NCI-H446 treated with DMSO at 0.1 percent for 48 hours (cell line): Measurements from ENCODE around the gene SOWAHC.
"Not testable (repeated sequence)": the region's sequence is repeated elsewhere in the genome, so short reads cannot be mapped to it uniquely, and the experiment has no call there.

Source experiments
- DNase-seq: peaks from one replicate; lab custom pipeline; 2025; lab: John Stamatoyannopoulos, UW

SOWAHC gene

GRCh38 chr2:109616184-109616583 is 2.0 kb downstream of the SOWAHC start:
- DNase-seq, result no peak

DNA sequence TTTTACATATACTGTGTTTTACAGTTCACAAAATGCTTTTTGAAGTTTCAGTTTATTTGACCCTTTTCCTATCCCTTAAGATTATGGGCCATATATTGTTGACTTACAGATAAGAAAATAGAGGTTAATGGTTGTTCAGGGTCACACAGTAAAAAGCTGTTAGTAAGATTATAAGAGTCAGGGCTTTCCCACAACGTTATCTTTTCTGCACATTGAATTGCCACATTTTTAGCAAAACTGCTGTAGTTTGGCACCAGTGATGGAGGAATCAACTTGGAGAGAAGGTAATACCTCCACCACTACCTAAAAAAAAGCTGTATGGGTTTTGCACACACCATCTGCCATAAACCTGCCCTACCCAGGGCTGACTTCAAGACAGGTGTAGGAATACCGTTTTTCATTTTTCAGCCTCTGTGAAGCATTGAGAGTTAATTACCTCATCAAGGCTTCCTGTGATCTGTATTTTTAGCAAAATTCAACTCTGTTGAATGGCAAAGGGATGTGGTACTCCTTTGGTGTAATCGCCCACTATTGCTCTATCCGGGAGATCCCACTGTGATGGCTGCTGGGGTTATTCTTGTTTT is 5.0 kb downstream of the SOWAHC start:
- DNase-seq, result no peak

DNA sequence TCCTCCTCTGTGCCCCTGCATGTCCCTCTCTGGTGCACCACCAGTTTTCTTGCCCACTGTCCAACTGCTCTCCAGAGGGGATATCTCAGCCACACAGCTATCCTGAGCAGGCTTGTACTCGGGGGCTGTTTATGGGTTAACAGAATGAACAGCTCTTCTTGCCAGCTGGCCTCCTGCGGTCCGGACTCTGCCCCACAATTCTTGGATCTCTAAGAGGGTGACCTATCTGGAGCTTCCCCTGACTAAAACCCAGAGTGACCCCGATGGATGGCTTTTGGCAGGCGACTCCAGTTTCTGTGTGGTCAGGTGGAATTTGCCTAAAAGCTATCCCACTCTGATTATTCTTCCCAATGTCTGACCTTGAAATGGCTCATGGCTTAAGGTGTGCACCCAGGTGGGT is 9.1 kb downstream of the SOWAHC start:
- no peak for DNase-seq

DNA sequence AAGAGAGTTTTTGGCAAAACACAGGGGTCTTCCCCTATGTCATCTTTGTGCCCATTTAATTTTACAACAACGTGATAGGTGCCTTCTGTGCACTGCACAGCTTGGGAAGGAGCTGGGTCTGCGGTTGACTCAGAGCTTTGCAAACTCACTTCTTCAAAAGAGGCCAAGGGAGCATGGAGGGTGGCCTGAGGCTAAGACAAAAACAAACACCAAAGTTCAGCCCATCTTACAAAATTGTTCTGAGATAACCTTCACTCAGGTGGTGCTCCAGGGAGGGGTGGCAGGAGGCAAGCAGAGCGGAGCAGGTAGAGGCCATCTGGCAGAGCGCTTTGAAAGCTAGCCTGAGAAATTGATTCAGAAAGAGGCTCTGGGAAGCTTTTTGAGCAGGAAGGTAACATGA is 9.8 kb downstream of the SOWAHC start:
- no peak for DNase-seq

DNA sequence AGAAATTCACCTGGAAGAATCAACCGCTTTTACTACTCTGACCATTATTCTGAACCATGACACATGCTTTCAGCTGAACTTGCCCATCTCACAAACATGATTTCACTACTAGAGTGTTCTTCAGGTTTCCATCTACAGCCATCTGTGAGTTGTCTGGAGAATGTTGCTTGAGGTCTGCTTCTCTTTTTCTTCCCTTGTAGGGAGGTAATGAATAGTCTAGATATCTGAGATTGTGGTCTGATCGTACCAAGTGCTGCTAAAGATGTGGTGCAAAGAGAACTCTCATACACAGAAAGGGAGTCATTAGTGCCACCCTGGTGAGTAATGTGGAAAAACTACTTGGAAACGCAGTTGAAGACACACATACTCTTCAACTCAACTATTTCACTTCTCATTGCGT is 10.2 kb downstream of the SOWAHC start:
- no peak for DNase-seq

- DNase-seq, result not testable (repeated sequence)
Observed at GRCh38 chr2:109628321-109628720, 14.2 kb downstream of the SOWAHC start.

- no peak for DNase-seq
Observed at GRCh38 chr2:109629867-109630266, 15.7 kb downstream of the SOWAHC start.

- DNase-seq, result no peak
Observed at GRCh38 chr2:109630441-109631430, 16.6 kb downstream of the SOWAHC start.

- no peak for DNase-seq
Observed at GRCh38 chr2:109631741-109632140, 17.6 kb downstream of the SOWAHC start.

DNA sequence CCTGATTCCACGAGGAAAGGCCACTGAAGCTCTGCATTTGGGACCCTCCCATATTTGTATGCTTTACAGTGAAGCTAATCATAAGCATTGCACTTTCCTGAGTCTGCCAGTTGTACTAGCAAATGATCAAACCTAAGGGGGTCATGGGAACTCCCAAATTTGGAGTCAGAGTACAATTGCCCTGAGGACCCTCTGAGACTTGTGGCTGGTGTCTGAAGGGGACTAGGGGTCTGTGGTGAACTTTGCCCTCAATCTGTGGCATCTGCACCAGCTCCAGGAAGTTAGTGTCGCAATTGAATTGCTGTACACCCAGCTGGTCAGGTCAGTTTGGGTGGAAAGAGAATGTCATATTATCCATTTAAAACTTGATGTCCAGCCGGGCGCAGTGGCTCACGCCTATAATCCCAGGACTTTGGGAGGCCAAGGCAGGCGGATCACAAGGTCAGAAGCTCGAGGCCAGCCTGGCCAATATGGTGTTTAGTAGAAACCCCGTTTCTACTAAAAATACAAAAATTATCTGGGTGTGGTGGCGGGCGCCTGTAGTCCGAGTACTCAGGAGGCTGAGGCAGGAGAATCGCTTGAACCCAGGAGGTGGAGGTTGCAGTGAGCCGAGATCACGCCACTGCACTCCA is 18.1 kb downstream of the SOWAHC start:
- DNase-seq, result no peak

GRCh38 chr2:109633284-109633961 is 19.3 kb downstream of the SOWAHC start:
- DNase-seq, result no peak

DNA sequence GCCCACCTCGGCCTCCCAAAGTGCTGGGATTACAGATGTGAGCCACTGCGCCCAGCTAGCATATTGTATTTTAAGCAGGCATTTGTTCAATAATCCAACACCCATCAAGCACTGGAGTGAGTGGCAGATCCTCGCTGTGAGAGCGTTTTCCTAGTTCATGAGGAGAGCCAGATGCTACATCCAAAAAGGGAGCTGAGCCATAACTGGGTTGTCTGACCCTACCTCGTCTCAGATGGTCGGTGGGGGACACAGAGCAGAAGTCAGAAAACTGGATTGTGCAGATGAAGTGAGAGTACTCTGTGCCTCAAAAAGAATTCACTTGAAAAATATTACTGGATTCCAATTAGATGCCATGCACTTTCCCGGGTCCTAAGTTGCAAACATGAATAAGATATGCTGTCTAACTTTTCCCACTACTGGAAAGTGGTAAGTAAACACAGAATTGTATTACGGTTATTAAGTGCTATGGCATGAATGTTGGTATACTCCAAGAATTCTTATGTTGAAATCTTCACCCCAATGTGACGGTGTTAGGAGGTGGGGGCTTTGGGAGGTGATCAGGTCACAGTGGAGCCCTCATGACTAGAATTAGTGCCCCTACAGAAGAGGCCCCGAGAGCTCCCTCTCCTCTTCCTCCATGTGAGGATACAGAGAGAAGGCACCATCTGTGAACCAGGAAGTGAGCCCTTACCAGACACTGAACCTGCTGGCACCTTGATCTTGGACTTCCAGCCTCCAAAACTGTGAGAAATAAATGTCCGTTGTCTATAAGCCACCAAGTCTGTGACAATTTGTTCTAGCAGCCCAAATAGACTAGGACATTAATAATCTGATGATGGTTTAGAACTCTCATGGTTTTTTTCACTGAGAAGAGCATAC is 21.5 kb downstream of the SOWAHC start:
- no peak for DNase-seq

DNA sequence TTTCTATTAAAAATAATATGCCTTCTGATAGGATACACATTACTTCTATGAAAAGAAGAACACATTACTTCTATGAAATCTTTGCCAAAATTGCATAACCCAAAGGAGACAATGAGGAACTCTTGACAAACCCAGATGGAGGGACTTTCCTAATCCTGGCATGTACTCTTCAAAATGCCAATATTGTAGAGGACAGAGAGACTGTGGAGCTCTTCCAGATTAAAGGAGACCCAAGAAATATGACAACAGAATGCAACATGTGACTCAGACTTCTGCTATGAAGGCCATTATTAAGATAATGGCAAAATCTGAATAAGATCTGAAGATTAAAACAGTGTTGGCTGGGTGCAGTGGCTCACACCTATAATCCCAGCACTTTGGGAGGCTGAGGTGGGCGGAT is 22.2 kb downstream of the SOWAHC start:
- DNase-seq, result peak; percentile 5

GRCh38 chr2:109637749-109638570 is 23.8 kb downstream of the SOWAHC start:
- DNase-seq, result no peak

GRCh38 chr2:109638795-109639194 is 24.6 kb downstream of the SOWAHC start:
- peak; percentile 92 for DNase-seq

- not testable (repeated sequence) for DNase-seq
Observed at GRCh38 chr2:109640000-109640399, 25.8 kb downstream of the SOWAHC start.

DNA sequence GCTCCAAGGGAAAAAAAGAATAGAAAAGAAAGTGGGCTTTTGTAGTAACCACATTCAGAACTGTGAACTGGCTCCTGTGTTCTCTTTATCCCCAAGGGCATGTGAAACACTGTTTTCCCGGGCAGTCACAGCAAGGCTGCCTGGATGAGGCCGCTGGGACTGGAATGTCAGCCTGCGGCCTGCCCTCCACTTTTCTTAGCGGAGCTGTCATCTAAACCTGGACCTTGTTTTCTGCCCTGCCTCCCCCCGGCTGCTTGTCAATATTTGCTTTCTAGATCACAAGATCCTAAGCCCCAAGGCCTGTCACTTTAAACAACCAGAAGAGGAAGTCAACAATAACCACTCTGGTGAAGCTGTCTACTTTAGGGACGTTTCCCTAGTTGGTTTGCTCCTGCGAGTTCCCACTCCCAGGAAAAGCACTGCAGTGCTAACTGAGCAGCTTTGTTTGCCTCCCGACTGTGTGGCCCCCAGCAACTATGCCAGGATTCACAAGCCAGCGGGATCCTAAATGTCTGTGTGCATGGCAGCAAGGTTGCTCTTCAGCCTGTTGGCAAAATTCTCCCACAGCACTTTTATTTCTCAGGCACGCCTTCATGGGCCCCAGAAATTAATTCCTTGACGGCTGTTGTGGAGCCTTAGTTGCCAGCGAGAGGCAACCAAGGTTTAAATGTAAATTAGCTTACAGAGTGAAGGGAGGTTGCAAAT is 30.6 kb downstream of the SOWAHC start:
- DNase-seq, result peak; percentile 29

- DNase-seq, result no peak
Observed at GRCh38 chr2:109645412-109646184, 31.4 kb downstream of the SOWAHC start.

- no peak for DNase-seq
Observed at GRCh38 chr2:109646961-109647360, 32.8 kb downstream of the SOWAHC start.
